VCaP (cell line): ENCODE measurements around the gene NUBP2.

Source experiments
- H3K27ac ChIP-seq: fragments of 450-650 bp; 2 replicates; pipeline ENCODE4 v1.5.1; 2017
- TF ChIP-seq, protein P1 (sequence below): fragments of 450-650 bp; conservative IDR thresholded peaks from 2 replicates; pipeline ENCODE4 v1.5.1; 2017; ENCODE audit warnings: mild to moderate bottlenecking, moderate library complexity

Gene NUBP2

DNA sequence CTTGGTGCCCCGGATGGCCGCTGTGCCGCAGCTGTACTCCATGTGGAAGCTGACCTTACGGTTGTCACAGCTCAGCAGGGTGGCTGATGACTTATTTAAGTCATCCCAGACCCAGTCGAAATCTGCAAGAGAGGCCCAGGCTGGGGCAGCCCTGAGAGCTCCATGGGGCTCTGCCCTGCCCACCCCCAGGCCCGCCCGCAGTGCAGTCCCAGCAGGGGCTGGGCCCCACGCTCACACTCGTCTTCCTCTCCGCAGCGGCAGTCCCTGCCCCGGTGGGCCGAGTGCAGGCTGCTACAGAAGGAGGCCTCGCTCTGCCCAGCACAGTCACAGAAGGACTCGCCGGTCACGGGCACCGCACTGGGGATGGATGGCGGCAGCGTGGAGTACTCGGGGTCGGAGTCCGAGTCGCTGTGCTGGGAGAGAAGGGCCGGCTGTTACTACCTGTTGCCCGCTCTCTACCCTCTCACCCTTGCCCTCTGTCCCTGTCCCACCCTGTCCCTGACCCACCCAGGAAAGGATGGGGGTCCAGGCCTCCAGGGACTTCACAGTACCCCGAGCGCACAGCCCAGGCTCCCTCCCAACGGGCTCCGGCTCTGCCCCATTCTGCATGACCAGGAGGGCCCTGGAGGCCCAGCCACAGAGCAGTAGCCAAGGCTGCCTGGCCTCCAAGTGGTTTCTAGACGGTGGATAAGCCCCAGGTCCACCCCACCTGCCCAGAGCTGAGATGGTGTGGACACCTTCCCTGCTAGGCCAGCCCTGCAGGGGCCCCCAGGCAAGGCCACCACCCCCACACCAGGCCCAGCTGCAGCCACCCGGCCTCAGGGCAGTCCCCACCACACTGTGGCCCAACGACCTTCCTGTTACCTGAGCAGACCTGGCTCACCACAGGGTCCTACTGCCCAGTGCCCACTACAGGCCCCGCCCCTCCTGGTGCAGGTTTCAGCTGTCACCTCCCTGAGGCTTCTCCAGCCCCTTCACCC lies 4.3 kb upstream of the NUBP2 start:
- peak overlapping the region; percentile 77; the same call in 1 of the 2 replicates for H3K27ac ChIP-seq
- TF ChIP-seq, protein P1, sequence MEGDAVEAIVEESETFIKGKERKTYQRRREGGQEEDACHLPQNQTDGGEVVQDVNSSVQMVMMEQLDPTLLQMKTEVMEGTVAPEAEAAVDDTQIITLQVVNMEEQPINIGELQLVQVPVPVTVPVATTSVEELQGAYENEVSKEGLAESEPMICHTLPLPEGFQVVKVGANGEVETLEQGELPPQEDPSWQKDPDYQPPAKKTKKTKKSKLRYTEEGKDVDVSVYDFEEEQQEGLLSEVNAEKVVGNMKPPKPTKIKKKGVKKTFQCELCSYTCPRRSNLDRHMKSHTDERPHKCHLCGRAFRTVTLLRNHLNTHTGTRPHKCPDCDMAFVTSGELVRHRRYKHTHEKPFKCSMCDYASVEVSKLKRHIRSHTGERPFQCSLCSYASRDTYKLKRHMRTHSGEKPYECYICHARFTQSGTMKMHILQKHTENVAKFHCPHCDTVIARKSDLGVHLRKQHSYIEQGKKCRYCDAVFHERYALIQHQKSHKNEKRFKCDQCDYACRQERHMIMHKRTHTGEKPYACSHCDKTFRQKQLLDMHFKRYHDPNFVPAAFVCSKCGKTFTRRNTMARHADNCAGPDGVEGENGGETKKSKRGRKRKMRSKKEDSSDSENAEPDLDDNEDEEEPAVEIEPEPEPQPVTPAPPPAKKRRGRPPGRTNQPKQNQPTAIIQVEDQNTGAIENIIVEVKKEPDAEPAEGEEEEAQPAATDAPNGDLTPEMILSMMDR, result no peak

DNA sequence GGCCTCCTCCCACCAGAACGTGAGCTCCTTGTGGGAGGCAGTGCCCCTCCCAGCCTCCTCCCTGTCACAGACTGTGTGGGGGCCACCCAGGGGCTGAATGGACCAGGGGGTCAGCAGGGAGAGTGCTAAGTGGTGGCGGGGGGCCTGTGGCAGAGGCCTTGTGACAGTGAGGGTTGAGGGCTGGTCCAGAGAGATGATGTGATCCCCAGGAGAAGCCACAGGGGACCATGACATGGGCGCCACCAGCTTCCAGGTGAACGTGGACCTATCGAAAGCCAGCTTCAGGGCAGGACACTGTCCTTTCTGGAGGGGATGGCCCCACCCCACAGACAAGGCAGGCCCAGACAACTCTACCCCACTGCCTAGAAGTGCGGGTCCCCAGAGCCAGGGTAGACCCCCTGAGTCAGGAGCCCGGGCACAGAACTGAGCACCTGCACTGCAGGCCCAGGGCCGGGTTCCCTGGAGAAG lies 3.5 kb upstream of the NUBP2 start:
- TF ChIP-seq, protein P1, result no peak
- peak overlapping the region; percentile 77 for H3K27ac ChIP-seq

DNA sequence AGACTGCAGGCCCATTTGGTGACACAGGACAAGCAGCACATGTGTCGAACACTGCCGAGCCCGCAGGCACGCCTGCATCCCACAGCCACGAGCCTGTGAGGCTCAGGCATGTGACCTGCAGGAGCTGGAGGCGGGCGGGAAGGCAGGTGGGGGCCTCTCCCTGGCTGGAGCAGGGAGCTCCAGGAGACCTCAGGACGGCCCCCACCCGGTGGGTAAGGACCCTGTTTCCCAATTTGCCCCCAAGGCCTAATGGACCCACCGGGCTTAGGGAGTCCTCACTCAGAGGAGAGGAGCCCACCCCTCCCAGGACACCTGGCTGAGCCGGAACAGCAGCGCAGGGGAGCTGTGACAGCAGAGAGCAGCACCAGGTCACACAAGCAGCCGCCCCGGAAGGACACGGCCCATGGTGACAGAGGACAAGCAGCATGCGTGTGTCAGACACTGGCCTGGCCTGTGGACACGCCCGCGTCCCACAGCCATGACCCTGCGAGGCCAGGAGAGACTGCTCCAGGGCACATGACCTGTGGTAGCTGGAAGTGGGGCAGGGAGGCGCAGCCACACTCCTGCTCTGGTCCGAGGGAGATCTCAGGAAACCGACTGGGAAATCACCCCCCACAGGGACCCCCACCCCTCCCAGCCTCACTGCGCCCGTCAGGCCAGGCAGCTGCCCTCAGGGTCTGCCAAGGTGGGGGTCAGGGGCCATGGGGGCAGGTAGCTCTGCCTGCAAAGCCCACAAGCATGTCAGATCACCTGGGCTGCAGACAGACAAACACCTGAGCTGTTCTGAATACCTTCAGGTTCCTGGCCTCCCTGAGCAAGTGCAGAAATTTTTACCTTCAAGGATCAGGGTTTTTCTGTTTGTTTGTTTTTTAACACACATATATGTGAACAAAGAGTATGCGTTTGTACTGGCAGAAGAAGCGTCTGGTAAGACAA lies 2.8 kb upstream of the NUBP2 start:
- peak overlapping the region; percentile 77 for H3K27ac ChIP-seq
- TF ChIP-seq, protein P1, result no peak

DNA sequence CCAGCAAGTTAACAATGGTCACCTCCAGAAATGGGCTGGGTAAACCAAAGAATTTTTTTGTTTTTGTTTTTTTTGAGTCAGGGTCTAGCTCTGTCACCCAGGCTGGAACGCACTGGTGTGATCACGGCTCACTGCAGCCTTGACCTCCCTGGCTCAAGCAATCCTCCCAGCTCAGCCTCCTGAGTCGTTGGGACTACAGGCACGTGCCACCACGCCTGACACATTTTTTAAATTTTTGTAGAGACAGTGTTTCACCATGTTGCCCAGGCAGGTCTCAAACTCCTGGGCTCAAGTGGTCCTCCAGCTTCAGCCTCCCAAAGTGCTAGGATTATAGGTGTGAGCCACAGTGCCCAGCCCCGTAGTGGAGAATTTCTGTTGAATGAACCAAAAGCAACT lies 2.1 kb upstream of the NUBP2 start:
- peak overlapping the region; percentile 77 for H3K27ac ChIP-seq
- TF ChIP-seq, protein P1, result no peak

DNA sequence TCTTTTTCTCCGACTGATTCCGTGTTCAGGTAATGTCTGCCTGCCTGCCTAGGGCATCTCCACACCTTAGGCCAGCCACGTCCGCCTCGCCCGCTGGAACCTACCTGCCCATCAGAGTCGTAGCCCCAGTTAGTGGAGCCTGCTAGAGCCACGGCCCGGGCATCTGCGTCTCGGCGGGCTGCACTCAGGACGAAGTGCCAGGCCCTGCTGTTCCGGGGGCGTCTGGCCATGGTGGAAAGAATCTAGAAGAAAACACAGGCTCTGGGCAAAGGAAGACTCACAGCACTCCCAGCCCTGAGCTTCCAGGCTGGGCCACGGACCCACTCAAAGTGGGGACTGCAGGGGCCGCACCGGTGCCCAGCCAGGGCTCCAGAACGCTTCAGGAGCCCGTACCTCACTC lies 1.5 kb upstream of the NUBP2 start:
- H3K27ac ChIP-seq, result peak overlapping the region; percentile 77
- TF ChIP-seq, protein P1, result no peak

DNA sequence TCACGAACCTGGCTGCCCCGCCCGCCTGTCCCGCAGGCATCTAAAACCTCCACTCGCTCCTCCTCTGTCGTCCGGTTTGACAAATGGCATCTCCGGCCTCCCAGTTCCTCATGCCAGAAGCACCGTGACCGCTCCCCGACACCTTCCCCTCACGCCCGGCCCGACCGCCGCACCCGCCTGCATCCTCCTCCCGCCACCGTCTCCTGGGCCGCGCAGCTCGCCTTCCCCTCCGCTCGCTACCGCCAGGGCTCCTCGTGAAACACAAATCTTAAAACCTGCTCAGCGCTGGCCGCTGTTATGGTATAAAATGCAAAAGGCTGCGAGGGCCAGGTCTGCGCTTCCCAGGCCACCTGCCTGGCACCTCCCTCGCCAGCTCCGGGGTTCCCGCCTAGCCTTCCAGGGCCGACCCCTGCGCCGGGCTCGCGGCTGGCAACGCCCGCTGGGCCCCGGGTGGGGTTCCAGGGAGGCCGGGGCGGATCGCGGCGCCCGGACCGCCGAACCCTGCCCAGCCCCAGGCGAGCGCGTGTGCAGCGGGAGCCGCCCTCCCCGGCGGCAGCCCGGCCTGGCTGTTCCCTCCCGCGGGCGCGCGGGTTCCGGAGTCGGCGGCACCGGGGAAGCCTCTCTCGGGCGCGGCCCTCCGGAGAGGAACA lies 877 bp upstream of the NUBP2 start:
- peak overlapping the region; percentile 77 for H3K27ac ChIP-seq
- TF ChIP-seq, protein P1, result no peak
